ENCODE results near the gene ZNF648. TPM values are rescaled to one million over a fixed set of nuclear protein-coding genes. Genes with fewer than 3 reads are reported as not detected.
A peak's percentile ranks its signal among the peaks of the same experiment; 100 is the strongest.

Gene ZNF648
- total RNA-seq, 1 donor = not detected

DNA sequence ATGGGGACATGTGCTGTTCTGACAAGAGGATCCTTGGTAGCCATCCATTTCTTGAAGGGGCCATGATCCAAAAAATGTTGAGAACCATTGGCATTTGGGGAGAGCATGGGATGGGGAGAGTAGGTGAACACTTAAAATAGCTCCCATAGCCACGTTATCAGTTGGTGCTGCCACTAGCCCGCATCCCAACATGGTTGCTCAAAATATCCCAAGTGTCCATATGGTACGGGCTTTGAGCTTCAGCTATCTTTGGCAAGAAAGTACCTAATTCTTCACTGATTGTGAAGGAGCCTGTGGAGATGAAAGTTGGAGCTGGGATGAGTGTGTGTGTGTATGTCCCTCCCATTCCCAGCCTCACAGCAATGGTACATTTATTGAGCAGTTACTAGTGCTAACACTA lies 3.1 kb upstream of the ZNF648 start:
- no peak overlapping the region for H3K4me3 ChIP-seq (ENCODE audit: low read depth, low read length)
- no peak for TF ChIP-seq CTCF (IDR thresholded peaks at IDR 0.05; ENCODE audit: insufficient read depth, low read length)
- no peak for DNase-seq (ENCODE audit: low read depth)

DNA sequence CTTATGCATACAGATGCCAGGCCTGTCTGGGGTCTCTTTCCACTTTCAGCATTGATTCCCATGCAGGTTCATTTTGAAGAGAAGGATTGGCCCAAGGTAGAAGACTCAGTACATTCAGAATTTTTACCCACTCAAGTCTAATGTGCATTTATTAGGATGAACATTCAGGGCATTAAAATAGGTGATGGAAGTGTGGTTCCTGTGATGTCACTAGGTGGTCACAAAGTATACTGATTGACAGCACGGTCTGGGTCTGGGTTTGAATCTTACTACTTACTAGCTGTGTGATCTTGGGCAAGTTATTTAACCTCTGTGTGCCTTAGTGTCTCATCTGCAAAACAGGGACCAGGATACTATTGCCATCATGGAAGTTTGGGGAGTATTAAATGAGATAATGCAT lies 711 bp upstream of the ZNF648 start:
- no peak for DNase-seq (ENCODE audit: low read depth)
- no peak for TF ChIP-seq CTCF (IDR thresholded peaks at IDR 0.05; ENCODE audit: insufficient read depth, low read length)

GRCh38 chr1:182060877-182061276 lies 635 bp downstream of the ZNF648 start:
- no peak for TF ChIP-seq CTCF (IDR thresholded peaks at IDR 0.05; ENCODE audit: insufficient read depth, low read length)
- DNase-seq (ENCODE audit: low read depth) = no peak
- no peak overlapping the region for H3K4me3 ChIP-seq (ENCODE audit: low read depth, low read length)

More for the DNA sequence above, 711 bp upstream of the ZNF648 start:
- H3K4me3 ChIP-seq (ENCODE audit: low read depth, low read length) = no peak overlapping the region

DNA sequence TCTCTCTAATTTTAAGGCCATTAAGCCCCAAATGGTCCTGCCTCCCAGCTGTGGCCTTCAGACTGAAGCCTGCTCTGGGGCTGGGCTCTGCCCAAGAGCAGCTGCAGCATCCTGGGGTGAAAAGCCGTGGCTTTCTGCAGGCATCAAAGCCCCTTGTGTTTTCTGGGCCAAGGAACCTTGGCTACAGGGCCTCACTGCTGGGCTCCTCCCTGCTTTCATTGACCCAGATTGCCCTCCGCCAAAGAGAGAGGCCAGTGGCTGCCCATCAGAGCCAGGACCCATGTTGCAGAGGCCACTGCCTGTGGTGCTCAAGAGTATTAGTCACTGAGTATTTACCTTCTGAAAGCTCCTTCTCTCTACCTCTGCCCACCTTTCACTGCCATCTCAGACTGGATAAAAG lies 1.6 kb downstream of the ZNF648 start:
- DNase-seq (ENCODE audit: low read depth) = no peak
- no peak for TF ChIP-seq CTCF (IDR thresholded peaks at IDR 0.05; ENCODE audit: insufficient read depth, low read length)
- H3K4me3 ChIP-seq (ENCODE audit: low read depth, low read length) = no peak overlapping the region

DNA sequence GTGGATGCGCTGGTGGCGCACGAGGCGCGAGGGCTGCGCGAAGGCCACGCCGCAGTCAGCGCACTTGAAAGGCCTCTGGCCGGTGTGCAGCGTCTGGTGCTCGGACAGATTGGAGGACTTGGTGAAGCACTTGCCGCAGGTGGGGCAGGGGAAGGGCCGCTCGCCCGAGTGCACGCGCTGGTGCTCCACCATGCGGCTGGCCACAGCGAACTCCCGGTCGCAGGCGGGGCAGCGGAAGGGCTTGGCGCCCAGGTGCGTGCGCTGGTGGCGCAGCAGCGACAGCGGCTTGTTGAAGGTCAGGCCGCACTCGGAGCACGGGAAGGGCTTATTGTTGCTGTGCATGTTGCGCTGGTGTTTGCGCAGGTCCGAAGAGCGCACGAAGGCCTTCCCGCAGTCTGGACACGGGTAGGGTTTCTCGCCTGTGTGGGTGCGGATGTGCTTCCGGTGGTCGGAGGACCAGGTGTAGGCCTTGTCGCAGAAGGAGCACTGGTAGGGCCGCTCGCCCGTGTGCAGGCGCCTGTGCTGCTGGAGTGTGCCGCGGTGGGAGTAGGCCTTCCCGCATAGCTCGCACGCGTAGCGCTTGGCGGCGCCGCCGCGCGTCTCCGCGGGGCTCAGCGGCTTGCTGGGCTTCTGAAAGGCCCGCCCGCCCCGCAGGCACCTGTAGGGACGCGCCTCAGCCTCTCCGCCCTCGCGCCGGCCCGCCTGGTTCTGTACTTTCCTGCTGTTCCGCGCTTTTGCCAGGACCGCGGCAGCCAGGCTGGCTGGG lies 4.7 kb downstream of the ZNF648 start:
- H3K4me3 ChIP-seq (ENCODE audit: low read depth, low read length) = no peak overlapping the region
- no peak for DNase-seq (ENCODE audit: low read depth)
- TF ChIP-seq CTCF (IDR thresholded peaks at IDR 0.05; ENCODE audit: insufficient read depth, low read length) = no peak

GRCh38 chr1:182054698-182055326 lies 6.7 kb downstream of the ZNF648 start:
- H3K4me3 ChIP-seq (ENCODE audit: low read depth, low read length) = no peak overlapping the region
- DNase-seq (ENCODE audit: low read depth) = peak; percentile 9
- TF ChIP-seq CTCF (IDR thresholded peaks at IDR 0.05; ENCODE audit: insufficient read depth, low read length) = peak; percentile 11

All from fibroblast of the aortic adventitia (primary cell).